ENCODE results near the gene CEP164. TPM values are rescaled to one million over a fixed set of nuclear protein-coding genes. Genes with fewer than 3 reads are reported as not detected.

The CEP164 gene
- total and polyA plus RNA-seq, 10 of the 15 experiments (the other 5 are each of a cell fraction or from before 2014, with no cell fraction given): 4.2 to 31.2 (median 20.2) TPM

DNA sequence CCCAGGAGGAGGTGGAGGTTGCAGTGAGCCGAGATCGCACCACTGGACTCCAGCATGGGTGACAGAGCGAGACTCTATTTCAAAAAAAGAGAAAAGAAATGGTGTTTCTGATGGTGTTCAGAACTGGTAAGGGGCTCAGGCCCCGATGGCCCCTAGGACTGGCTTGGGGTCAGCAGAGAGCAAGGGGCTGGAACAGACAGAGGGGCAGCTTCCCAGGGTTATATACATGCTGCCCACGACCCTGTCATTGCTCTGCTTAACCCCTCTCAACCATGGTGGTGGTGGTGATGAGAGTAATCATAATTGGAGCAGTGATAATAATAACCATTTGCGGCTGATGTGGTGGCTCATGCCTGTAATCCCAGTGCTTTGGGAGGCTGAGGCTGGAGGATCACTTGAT lies 79.4 kb downstream of the CEP164 start:
- intact Hi-C loops (cut with micrococcal nuclease; ENCODE audit: unreplicated experiment): no loop called here
- H3K27me3 ChIP-seq (replicated peaks in 1 of 2; ENCODE audit: control insufficient read depth in 2 of 2, insufficient read depth in 2 of 2, low read length in 1 of 2): no peaks in the 10 kb centered on the region
- BruUV-seq (replicated peaks): no TSS peak
- no peak overlapping the region for H2AFZ ChIP-seq (ENCODE audit: control insufficient read depth, low read depth, low read length)
- 87% methylated on average over 6 of the region's 6 CpGs for WGBS (ENCODE audit: insufficient coverage, insufficient replicate concordance, low lambda C conversion rate, missing lambda C conversion rate)
- peaks cover 0 to 7% of the 10 kb centered on the region in 2 experiments; a peak in 2 of 4 replicates for H3K36me3 ChIP-seq (ENCODE audit: control insufficient read depth in 2 of 2, insufficient read depth in 2 of 2, low read length in 1 of 2)
- H3K27ac ChIP-seq (ENCODE audit: control insufficient read depth, insufficient read depth): no peak overlapping the region
- ChIA-PET SMC1A (ENCODE audit: uncharacterized antibody, unreplicated experiment) (no interaction called here), POLR2A (no interaction called here), CTCF (no interaction called here), RAD21 (ENCODE audit: unreplicated experiment) (no interaction called here)
- peaks cover 4% of the 10 kb centered on the region; the same call in 2 of the 3 replicates for H3K9me3 ChIP-seq (replicated peaks; ENCODE audit: control insufficient read depth, insufficient read depth, low read length)
- no peaks in the 10 kb centered on the region for H3K4me1 ChIP-seq (ENCODE audit: control insufficient read depth, insufficient read depth, low read length)
- no peaks in the 10 kb centered on the region for H4K20me1 ChIP-seq (ENCODE audit: control insufficient read depth, insufficient read depth)
- FAIRE-seq (no peak), DNase-seq (ENCODE audit: low read depth, low spot score) (no peak), ATAC-seq (no peak)
- no peaks in the 10 kb centered on the region for H3K79me2 ChIP-seq (ENCODE audit: control insufficient read depth, insufficient read depth, low read length)
- in situ Hi-C loops (cut with MboI): no loop called here
- H3K9ac ChIP-seq (ENCODE audit: control insufficient read depth, insufficient read depth, low read length): no peak overlapping the region
- TF ChIP-seq IRF5 (IDR thresholded peaks at IDR 0.05; ENCODE audit: borderline replicate concordance) (no peak), FOXK2 (IDR thresholded peaks at IDR 0.05) (no peak), BACH1 (IDR thresholded peaks at IDR 0.05; ENCODE audit: borderline replicate concordance) (no peak), E4F1 (IDR thresholded peaks at IDR 0.05; ENCODE audit: borderline replicate concordance, partially characterized antibody) (no peak), FOS (IDR thresholded peaks at IDR 0.05; ENCODE audit: borderline replicate concordance, extremely low read depth, insufficient read length) (no peak), TCF7 (IDR thresholded peaks at IDR 0.05; ENCODE audit: borderline replicate concordance) (no peak), NR2C2 (IDR thresholded peaks at IDR 0.05; ENCODE audit: borderline replicate concordance, control insufficient read depth, insufficient read length, low read depth) (no peak), ZNF274 (IDR thresholded peaks at IDR 0.05; ENCODE audit: insufficient read depth, insufficient read length) (no peak), NKRF (conservative IDR thresholded peaks at IDR 0.05) (no peak), RELA (IDR thresholded peaks at IDR 0.05; ENCODE audit: borderline replicate concordance, partially characterized antibody) (no peak)
- TF ChIP-seq, protein P1, sequence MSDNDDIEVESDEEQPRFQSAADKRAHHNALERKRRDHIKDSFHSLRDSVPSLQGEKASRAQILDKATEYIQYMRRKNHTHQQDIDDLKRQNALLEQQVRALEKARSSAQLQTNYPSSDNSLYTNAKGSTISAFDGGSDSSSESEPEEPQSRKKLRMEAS (IDR thresholded peaks at IDR 0.05; ENCODE audit: low read depth, low read length): no peak
- TF ChIP-seq, protein P2, sequence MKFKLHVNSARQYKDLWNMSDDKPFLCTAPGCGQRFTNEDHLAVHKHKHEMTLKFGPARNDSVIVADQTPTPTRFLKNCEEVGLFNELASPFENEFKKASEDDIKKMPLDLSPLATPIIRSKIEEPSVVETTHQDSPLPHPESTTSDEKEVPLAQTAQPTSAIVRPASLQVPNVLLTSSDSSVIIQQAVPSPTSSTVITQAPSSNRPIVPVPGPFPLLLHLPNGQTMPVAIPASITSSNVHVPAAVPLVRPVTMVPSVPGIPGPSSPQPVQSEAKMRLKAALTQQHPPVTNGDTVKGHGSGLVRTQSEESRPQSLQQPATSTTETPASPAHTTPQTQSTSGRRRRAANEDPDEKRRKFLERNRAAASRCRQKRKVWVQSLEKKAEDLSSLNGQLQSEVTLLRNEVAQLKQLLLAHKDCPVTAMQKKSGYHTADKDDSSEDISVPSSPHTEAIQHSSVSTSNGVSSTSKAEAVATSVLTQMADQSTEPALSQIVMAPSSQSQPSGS (IDR thresholded peaks at IDR 0.05; ENCODE audit: low read length): no peak
- TF ChIP-seq, protein P3, sequence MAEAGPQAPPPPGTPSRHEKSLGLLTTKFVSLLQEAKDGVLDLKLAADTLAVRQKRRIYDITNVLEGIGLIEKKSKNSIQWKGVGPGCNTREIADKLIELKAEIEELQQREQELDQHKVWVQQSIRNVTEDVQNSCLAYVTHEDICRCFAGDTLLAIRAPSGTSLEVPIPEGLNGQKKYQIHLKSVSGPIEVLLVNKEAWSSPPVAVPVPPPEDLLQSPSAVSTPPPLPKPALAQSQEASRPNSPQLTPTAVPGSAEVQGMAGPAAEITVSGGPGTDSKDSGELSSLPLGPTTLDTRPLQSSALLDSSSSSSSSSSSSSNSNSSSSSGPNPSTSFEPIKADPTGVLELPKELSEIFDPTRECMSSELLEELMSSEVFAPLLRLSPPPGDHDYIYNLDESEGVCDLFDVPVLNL (IDR thresholded peaks at IDR 0.05; ENCODE audit: low read depth, low read length): no peak
- no peak overlapping the region for H3K4me3 ChIP-seq
- no peak overlapping the region for H3K4me2 ChIP-seq (ENCODE audit: control insufficient read depth, insufficient read depth)

Measured in GM12878 (cell line).